HG03460 (cell line): ENCODE results near the gene GPR137B.

Experiments used
- ATAC-seq: cut with Tn5 transposase; IDR thresholded peaks from one replicate; pipeline ENCODE4 v1.9.1; 2021; ENCODE audit not compliant: unreplicated experiment

GPR137B gene

GRCh38 chr1:236113324-236114032 is 28.9 kb upstream of the GPR137B start:
- ATAC-seq = no peak

GRCh38 chr1:236114076-236114747 is 28.1 kb upstream of the GPR137B start:
- ATAC-seq = no peak

GRCh38 chr1:236117710-236118109 is 24.6 kb upstream of the GPR137B start:
- no peak for ATAC-seq

- no peak for ATAC-seq
These were observed 22.3 kb upstream of the GPR137B start for GRCh38 chr1:236119943-236120484.

GRCh38 chr1:236120721-236121153 is 21.6 kb upstream of the GPR137B start:
- peak; percentile 53 for ATAC-seq

- peak; percentile 57 for ATAC-seq
These were observed 20.2 kb upstream of the GPR137B start for GRCh38 chr1:236122176-236122575.

GRCh38 chr1:236123563-236123962 is 18.8 kb upstream of the GPR137B start:
- no peak for ATAC-seq

- no peak for ATAC-seq
These were observed 17.4 kb upstream of the GPR137B start for GRCh38 chr1:236124965-236125364.

GRCh38 chr1:236127045-236127444 is 15.3 kb upstream of the GPR137B start:
- ATAC-seq = no peak

- ATAC-seq = no peak
These were observed 13.6 kb upstream of the GPR137B start for GRCh38 chr1:236128646-236129178.

GRCh38 chr1:236129306-236129705 is 13.0 kb upstream of the GPR137B start:
- no peak for ATAC-seq

- no peak for ATAC-seq
These were observed 12.0 kb upstream of the GPR137B start for GRCh38 chr1:236130372-236130771.

GRCh38 chr1:236131916-236132315 is 10.4 kb upstream of the GPR137B start:
- no peak for ATAC-seq

GRCh38 chr1:236132420-236133046 is 9.8 kb upstream of the GPR137B start:
- no peak for ATAC-seq

GRCh38 chr1:236133339-236133738 is 9.0 kb upstream of the GPR137B start:
- ATAC-seq = no peak

- no peak for ATAC-seq
These were observed 8.5 kb upstream of the GPR137B start for GRCh38 chr1:236133802-236134201.

GRCh38 chr1:236137285-236137852 is 5.0 kb upstream of the GPR137B start:
- ATAC-seq = no peak

GRCh38 chr1:236139495-236139894 is 2.8 kb upstream of the GPR137B start:
- ATAC-seq = no peak

- ATAC-seq = no peak
These were observed 1.5 kb upstream of the GPR137B start for GRCh38 chr1:236140705-236141446.

GRCh38 chr1:236141447-236142252 is 689 bp upstream of the GPR137B start:
- no peak for ATAC-seq
